A673 (cell line): Measurements from ENCODE around the gene LMOD2.

Source experiments
- EZH2 ChIP-seq: fragments of 200-600 bp; sonication (generic); IDR thresholded peaks from 2 replicates; pipeline ENCODE4 v1.6.1; 2017; ENCODE audit warnings: borderline replicate concordance, low read depth, mild to moderate bottlenecking, mixed read lengths, antibody characterized with exemption, low read length; ENCODE audit not compliant: poor library complexity, severe bottlenecking
- TF ChIP-seq, protein P1 (sequence below): fragments of 300-800, 200-600 bp; sonication (generic); conservative IDR thresholded peaks from 2 replicates; pipeline ENCODE4 v1.5.1; 2017; ENCODE audit warnings: low read depth, mild to moderate bottlenecking, antibody characterized with exemption, low read length, moderate library complexity, mixed read lengths

GRCh38 chr7:123666492-123666891 lies 10.8 kb downstream of the LMOD2 start:
- TF ChIP-seq, protein P1, sequence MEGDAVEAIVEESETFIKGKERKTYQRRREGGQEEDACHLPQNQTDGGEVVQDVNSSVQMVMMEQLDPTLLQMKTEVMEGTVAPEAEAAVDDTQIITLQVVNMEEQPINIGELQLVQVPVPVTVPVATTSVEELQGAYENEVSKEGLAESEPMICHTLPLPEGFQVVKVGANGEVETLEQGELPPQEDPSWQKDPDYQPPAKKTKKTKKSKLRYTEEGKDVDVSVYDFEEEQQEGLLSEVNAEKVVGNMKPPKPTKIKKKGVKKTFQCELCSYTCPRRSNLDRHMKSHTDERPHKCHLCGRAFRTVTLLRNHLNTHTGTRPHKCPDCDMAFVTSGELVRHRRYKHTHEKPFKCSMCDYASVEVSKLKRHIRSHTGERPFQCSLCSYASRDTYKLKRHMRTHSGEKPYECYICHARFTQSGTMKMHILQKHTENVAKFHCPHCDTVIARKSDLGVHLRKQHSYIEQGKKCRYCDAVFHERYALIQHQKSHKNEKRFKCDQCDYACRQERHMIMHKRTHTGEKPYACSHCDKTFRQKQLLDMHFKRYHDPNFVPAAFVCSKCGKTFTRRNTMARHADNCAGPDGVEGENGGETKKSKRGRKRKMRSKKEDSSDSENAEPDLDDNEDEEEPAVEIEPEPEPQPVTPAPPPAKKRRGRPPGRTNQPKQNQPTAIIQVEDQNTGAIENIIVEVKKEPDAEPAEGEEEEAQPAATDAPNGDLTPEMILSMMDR = no peak
- no peak for TF ChIP-seq EZH2
